CD4-positive, alpha-beta T cell treated with Interleukin-12 subunit alpha and Interleukin-12 subunit beta, for 1 hour (primary cell): ENCODE measurements around the gene SLC26A11.
A peak's percentile ranks its signal among the peaks of the same experiment; 100 is the strongest.
"Not testable (repeated sequence)": the region's sequence is repeated elsewhere in the genome, so short reads cannot be mapped to it uniquely, and the experiment has no call there.

Source experiments
- DNase-seq: peaks from one replicate; pipeline ENCODE4 v3.0.0-alpha.2; 2020

SLC26A11 gene

GRCh38 chr17:80263253-80264204 lies 43.3 kb downstream of the SLC26A11 start:
- DNase-seq = peak; percentile 89

GRCh38 chr17:80264205-80265075 lies 44.2 kb downstream of the SLC26A11 start:
- peak; percentile 59 for DNase-seq

DNA sequence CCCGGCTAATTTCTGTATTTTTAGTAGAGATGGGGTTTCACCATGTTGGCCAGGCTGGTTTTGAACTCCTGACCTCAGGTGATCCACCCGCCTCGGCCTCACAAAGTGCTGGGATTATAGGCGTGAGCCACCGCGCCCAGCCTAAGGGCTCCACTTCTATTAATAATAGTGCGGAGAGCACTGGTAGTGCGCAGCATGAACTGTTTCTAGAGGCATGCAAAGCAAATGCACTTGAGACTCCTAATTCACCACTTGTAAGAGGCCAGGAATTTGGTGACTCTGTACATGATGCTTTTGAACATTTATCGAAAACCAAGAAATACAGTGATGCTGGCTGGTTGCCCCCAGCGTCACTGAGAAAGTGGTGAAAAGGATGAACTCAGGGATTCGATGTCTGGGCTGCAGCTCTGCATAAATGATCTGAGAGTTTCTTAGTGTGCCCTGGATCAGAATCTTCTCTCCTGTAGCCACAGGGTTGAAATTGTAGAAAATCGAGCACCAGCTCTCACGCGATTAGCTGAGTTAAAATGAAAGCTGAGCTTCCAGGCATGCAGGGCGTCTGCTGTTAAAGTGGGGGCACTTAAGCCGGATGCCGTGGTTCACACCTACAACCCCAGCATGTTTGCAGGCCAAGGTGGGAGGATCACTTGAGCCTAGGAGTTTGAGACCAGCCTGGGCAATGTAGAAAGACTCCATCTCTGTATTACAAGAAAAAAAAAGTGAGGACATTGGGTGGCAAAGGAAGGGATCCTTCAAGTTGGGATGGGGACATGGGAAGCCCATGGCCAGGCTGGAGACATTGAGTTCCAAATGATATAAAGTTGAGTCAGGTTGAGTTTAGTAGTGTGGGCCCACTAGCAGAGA lies 45.2 kb downstream of the SLC26A11 start:
- peak; percentile 73 for DNase-seq

DNA sequence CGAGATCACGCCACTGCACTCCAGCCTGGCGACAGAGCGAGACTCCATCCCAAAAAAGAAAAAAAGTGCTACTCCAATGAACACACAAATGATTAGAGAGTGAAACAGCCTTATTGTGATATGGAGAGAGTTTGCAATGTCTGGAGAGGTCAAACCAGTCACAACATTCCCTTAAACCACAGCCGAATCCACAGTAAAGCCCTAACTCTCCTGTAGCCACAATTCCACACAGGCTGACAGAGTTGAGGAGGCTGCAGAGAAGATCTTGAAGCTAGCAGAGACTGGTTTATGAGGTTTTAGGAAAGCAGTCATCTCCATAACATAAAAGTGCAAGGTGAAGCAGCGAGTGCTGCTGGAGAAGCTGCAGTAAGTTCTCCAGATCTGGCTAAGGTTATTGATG lies 47.2 kb downstream of the SLC26A11 start:
- DNase-seq = no peak

GRCh38 chr17:80268427-80268826 lies 48.2 kb downstream of the SLC26A11 start:
- no peak for DNase-seq

DNA sequence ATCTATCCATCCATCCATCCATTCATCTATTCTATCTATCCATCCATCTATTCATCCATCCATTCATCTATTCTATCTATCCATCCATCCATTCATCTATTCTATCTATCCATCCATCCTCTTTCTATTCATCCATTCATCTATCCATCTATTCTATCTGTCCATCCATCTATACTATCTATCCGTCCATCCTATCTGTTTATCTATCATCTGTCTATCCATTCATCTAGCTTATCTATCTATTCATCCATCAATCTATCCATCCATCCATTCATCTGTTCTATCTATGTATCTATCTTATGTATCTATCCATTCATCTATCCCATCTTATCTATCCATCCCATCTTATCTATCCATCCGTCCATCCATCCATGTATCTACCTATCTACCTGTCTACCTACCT lies 49.2 kb downstream of the SLC26A11 start:
- DNase-seq = no peak

DNA sequence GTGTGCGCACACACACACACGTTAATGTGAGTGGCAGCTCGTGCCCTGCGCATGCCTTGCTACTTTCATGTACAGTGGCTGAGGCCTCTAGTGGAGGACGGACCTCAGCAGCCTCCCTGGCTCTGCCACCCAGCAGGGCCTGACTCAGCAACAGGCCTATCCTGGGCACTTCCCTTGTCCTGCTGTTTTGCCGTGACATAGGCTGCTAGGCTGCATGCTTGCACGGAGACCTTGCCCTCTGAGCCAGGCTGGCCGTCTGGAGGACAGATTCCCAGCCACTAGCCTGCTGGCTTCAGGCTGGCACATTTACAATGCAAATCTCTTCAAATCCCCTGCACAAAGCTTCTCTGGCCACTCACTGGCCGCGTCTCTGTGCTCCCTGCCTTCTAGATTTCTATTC lies 49.9 kb downstream of the SLC26A11 start:
- no peak for DNase-seq

DNA sequence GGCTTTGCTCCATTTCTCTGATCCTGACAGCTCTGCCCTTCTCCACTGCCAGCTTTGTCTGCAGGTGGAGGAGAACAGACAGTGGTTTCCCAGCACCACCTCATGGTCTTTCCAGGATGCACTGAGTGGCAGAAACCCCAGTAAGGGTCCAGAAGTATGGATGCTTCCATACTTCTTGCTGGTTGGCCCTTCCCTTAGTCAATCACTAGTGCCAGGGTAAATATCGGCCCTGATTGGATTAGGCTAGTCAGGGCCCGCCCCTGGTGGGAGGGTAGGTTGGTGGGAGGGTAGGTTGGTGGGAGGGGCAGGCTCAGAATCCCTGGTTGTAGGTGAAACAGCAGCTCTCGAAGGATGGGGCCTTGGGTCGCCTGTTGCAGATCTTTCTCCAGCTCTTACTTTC lies 50.6 kb downstream of the SLC26A11 start:
- peak; percentile 43 for DNase-seq

DNA sequence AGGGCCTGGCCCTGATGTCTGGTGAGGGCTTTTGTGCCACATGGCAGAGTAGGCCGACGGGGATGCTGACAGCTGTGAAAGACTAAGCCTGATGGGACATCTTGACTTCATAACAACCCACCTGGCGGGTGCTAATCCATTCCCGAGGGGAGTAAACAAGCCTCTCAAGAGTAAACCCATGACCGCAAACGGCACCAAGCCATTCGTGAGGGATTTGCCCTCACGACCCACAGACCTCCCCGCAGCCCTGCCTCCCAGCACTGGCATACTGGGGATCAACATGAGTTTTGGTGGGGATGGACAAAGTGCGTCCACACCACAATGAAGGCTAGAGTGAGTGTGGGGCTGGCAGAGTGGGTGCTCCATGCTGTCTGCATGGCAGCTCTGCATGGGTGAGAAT lies 52.1 kb downstream of the SLC26A11 start:
- no peak for DNase-seq

DNA sequence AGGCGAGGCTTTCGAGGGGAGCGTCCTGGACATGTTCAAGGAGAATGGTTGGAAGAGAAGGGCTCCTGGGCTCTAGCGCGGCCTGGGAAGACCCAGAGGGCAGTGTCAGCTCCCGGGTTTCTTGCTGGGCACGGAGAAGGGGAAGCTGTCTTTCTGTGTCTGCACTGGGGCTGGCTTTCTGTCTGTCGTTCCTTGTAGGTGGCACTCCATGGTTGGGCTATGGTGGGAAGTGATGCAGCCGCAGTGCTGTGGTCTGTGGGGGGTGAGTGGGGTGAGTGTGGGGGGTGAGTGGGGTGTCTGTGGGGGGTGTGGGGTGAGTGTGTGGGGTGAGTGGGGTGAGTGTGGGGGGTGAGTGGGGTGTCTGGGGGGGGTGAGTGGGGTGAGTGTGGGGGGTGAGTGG lies 54.1 kb downstream of the SLC26A11 start:
- DNase-seq = no peak

DNA sequence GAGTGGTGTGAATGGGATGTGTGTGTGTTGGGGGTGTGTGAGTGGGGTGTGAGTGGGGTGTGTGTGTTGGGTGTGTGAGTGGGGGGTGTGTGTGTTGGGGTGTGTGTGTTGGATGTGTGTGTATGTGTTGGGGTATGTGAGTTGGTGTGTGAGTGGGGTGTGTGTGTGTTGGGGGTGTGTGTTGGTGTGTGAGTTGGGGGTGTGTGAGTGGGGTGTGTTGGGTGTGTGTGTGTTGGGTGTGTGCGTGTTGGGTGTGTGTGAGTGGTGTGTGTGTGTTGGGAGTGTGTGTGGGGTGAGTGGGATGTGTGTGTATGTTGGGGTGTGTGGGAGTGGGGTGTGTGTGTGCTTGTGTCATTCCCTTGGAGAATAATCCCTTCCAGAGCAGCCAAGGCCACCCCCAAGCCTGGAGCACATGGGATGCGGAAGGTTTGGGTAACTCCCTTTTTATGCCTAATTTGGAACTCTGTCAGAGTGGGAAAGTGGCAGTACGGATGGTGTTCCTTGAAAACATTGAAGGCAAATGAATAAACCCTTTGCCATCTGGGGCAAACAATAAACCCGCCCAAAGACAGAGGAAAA lies 54.7 kb downstream of the SLC26A11 start:
- no peak for DNase-seq

DNA sequence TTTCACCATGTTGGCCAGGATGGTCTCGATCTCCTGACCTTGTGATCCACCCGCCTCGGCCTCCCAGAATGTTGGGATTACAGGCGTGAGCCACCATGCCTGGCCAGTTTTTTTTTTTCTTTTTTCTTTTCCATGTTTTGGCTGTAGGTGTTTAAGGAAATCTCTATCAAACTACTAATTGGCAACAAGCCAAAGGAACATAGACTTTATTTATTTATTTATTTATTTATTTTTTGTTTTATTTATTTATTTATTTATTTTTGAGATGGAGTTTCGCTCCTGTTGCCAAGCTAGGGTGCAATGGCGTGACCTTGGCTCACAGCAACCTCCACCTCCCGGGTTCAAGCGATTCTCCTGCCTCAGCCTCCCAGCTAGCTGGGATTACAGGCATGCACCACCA lies 55.6 kb downstream of the SLC26A11 start:
- DNase-seq = not testable (repeated sequence)

GRCh38 chr17:80277751-80278671 lies 57.8 kb downstream of the SLC26A11 start:
- no peak for DNase-seq

GRCh38 chr17:80279895-80280294 lies 59.7 kb downstream of the SLC26A11 start:
- no peak for DNase-seq

DNA sequence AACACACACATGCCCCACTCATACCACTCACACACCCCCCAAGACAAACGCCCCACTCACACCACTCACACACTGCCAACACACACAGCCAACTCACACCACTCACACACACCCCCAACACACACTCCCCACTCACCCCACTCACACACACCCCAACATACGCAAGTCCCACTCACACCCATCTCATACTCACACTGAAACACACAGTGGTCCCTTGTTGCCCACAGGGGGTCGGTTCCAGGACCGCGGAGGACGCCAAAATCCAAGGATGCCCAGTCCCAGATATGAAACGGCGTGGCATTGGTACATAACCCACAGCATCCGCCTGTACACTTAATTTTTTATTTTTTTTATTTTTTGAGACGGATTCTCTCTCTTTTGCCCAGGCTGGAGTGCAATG lies 61.3 kb downstream of the SLC26A11 start:
- no peak for DNase-seq

GRCh38 chr17:80283116-80283852 lies 63.1 kb downstream of the SLC26A11 start:
- DNase-seq = no peak

GRCh38 chr17:80284631-80285030 lies 64.4 kb downstream of the SLC26A11 start:
- no peak for DNase-seq

DNA sequence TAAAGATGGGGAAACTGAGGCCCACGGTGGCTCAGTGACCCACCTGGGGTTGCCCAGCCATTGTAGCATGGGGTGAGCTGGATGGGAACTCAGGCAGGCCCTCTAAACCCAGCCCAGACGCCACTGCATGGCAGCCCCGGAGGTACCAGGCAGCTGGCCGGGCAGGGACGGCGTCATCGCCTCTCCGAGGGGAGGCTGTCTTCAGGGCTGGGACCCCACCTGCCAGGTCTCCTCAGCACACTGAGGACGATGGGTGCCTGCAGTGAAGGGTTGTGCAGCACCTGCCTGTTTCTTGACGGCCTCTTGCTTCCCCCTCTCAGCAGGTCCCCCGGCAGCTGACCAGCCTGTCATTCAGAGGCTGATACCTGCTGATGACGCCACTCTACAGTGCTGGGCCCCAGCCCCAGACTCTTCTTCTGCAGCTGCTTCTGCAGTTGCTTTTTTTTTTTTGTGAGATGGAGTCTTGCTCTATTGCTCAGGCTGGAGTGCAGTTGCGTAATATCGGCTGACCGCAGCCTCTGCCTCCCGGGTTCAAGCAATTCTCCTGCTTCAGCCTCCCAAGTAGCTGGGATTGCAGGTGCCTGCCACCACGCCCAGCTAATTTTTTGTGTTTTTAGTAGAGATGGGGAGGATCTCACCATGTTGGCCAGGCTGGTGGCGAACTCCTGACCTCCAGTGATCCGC lies 65.2 kb downstream of the SLC26A11 start:
- DNase-seq = no peak

- DNase-seq = no peak
These were observed 66.4 kb downstream of the SLC26A11 start for GRCh38 chr17:80286638-80286960.

DNA sequence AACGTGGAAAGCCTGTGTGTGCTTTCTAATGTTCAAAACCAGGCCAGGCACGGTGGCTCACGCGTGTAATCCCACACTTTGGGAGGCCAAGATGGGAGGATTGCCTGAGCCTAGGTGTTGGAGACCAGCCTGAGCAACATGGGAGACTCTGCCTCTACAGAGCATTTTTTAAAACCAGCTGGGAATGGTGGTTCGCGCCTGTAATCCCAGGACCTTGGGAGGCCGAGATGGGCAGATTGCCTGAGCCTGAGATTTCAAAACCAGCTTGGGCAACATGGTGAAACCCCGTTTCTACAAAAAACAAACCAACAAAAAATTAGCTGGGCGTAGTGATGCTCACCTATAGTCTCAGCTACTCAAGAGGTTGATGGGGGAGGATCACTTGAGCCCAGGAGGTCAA lies 66.8 kb downstream of the SLC26A11 start:
- DNase-seq = no peak
